ENCODE results near the gene SCLT1.

SCLT1 gene

DNA sequence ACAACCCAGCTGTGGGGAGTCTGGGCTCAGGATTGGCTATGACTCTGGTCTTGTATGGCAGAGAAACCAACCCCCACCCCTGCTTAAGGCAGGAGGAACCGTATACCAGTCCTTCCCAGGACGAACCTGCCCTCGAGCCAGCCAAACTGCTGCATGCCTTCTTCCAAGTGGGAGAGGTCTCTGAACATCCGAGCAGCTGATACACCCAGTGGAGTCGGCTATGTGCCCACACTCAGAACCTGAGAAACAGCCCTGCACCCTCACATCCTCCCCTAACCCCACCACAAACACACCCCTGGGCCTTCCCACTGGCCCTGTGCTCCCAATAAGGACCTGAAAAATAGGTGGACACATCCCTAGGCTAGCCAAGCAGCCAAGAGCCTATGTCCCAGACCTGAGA, 24.4 kb upstream of the SCLT1 start:
- no peak for TF ChIP-seq CTCF (IDR thresholded peaks at IDR 0.05; ENCODE audit: low read depth, low read length)
- H3K4me3 ChIP-seq (ENCODE audit: low read depth, low read length) = no peak overlapping the region

DNA sequence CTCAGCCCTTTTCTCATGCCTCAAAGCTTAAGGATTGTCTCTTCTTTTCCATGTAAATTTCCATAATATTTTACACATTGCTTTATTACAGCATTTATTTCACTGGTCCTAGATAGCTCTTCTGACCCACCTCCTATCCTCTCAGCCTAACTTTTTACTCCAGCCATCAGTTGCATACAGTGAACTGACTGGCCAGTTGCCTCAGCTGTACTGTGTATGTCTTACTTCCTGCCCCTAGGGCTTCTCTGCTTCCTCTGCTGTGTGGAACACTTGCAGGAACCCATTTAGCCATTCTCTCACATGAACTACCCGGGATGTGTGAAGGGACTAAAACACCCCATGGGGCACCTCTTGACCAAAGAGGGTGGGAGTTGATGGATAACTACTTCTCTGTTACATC, 20.6 kb upstream of the SCLT1 start:
- no peak overlapping the region for H3K4me3 ChIP-seq (ENCODE audit: low read depth, low read length)
- no peak for TF ChIP-seq CTCF (IDR thresholded peaks at IDR 0.05; ENCODE audit: low read depth, low read length)

DNA sequence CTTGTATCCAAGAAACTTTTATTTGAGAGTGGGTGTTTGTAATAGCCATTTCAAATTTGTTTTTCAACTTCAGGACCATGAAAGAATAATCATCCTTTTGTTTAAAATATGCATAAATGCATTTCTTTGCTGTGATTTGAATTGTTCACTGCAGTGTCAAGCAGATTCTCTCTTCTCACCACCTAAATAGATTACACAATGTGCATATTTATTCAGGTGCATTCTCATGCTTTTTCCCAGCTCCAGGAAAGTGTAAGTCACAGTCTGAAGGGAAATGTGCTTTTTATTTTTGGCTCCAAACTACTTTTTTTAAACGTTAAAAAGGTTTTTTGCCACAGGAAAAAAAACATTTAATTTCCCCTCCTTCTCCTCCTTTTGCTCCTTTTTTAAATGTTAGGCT, 20.1 kb upstream of the SCLT1 start:
- no peak for TF ChIP-seq CTCF (IDR thresholded peaks at IDR 0.05; ENCODE audit: low read depth, low read length)
- H3K4me3 ChIP-seq (ENCODE audit: low read depth, low read length) = no peak overlapping the region

- no peak overlapping the region for H3K4me3 ChIP-seq (ENCODE audit: low read depth, low read length)
- no peak for TF ChIP-seq CTCF (IDR thresholded peaks at IDR 0.05; ENCODE audit: low read depth, low read length)
Observed at GRCh38 chr4:129111919-129112318, 18.6 kb upstream of the SCLT1 start.

- no peak for TF ChIP-seq CTCF (IDR thresholded peaks at IDR 0.05; ENCODE audit: low read depth, low read length)
- no peak overlapping the region for H3K4me3 ChIP-seq (ENCODE audit: low read depth, low read length)
Observed at GRCh38 chr4:129110931-129111330, 17.6 kb upstream of the SCLT1 start.

DNA sequence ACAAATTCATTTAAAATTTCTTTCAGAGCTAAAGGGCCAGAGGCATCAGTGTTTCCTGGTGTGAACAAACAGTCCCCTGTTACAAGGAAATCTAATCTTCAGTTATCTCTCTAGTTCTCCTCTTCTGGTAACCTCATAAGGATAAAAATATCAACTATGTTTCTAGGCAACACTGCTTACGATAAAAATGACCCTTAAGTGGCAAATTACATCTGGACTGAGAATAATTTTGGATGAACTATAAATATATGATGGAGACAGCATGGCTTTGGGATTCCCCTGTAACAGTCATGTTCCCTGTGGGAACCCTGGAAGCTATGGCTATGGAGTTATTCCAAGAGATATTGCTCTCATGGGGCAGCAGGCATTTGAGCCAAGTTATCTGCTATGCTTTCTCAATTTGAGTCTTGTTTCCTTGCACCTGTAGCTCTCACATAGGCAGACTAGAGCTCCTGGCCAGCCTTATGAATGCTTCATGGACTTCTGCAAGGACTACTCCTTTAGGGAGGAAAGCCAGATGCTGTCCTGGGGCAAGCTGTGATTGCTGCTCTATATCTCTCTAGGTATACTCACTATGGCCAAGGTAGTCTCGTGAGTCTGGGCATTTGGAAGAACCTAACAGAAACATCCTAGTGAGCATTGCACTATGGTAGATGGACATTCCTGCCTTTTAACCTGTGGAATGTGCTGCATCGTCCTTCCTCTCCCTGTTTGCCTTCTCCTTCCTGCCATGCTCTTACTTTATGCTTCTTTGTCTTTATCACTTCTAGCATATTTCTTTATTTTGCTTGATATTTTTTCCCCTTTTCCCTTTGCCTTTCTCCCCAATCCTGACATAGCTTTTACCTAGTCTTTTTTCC, 16.9 kb upstream of the SCLT1 start:
- H3K4me3 ChIP-seq (ENCODE audit: low read depth, low read length) = no peak overlapping the region
- no peak for TF ChIP-seq CTCF (IDR thresholded peaks at IDR 0.05; ENCODE audit: low read depth, low read length)

GRCh38 chr4:129098531-129099001, 5.2 kb upstream of the SCLT1 start:
- no peak for TF ChIP-seq CTCF (IDR thresholded peaks at IDR 0.05; ENCODE audit: low read depth, low read length)
- H3K4me3 ChIP-seq (ENCODE audit: low read depth, low read length) = no peak overlapping the region
